PC-9 (cell line): Measurements from ENCODE around the gene RTL1.

Experiments
- EZH2 ChIP-seq: fragments of 200-600 bp; sonication (generic); IDR thresholded peaks from 2 replicates; pipeline ENCODE4 v1.8.0; 2017; ENCODE audit warnings: antibody characterized with exemption, low read depth
- TF ChIP-seq, protein P1 (sequence below): fragments of 200-600 bp; sonication (generic); conservative IDR thresholded peaks from 2 replicates; pipeline ENCODE4 v1.6.1; 2017; ENCODE audit warnings: mixed run types, antibody characterized with exemption, mild to moderate bottlenecking, moderate library complexity

DNA sequence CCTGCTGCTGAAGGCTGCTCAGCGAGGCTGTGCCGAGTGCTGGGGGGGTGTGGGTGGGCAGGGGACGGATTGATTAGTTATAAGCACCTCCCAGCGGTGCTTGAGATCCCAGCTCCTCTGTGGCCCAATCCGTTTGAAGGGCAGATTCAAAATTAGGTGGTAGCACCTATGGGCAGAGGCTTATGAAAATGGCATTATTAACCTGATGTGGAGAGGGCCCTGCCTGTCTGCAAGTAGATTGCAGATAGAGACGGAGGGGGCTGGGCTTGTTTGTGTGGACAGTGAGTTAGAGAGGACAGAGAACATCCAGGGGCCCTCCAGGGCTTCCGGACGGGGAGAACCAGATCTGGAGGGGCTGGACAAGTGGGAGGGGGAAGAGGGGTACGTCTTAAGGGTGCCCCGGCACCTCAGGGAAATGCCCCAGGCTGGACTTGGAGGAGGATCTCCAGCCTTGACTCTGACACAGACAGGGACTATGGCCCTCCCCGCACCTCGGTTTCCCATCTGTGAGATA, at the start of gene RTL1:
- TF ChIP-seq, protein P1, sequence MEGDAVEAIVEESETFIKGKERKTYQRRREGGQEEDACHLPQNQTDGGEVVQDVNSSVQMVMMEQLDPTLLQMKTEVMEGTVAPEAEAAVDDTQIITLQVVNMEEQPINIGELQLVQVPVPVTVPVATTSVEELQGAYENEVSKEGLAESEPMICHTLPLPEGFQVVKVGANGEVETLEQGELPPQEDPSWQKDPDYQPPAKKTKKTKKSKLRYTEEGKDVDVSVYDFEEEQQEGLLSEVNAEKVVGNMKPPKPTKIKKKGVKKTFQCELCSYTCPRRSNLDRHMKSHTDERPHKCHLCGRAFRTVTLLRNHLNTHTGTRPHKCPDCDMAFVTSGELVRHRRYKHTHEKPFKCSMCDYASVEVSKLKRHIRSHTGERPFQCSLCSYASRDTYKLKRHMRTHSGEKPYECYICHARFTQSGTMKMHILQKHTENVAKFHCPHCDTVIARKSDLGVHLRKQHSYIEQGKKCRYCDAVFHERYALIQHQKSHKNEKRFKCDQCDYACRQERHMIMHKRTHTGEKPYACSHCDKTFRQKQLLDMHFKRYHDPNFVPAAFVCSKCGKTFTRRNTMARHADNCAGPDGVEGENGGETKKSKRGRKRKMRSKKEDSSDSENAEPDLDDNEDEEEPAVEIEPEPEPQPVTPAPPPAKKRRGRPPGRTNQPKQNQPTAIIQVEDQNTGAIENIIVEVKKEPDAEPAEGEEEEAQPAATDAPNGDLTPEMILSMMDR: no peak
- no peak for TF ChIP-seq EZH2
